IMR-90 (cell line): ENCODE results near the gene FAM53C. TPM values are rescaled to one million over a fixed set of nuclear protein-coding genes. Genes with fewer than 3 reads are reported as not detected.

Experiments used
- ATAC-seq: fragments of 200-7000 bp; cut with Tn5 transposase; 2 replicates; pipeline ENCODE4 v1.9.1; 2020; ENCODE audit warnings: low read depth, mild to moderate bottlenecking, moderate library complexity
- BruUV-seq: library from RNA; stranded (reverse); fragments of 400-500 nt; replicated peaks from 2 replicates; lab custom pipeline; 2021; lab: Mats Ljungman, UMichigan
- CTCF ChIA-PET: fragments of 300-600 bp; formaldehyde crosslinking; extraction: SDS; loops from one replicate; lab custom pipeline; 2021; ENCODE audit warnings: antibody characterized with exemption; lab: Yijun Ruan, JAX
- POLR2A ChIA-PET: fragments of 300-600 bp; sonication (Branson Sonifier 250); formaldehyde crosslinking; loops from one replicate; lab custom pipeline; 2022; ENCODE audit warnings: antibody characterized with exemption; ENCODE audit not compliant: unreplicated experiment; lab: Charles Lee
- DNase-seq: peaks from one replicate; pipeline ENCODE4 v3.0.0; 2013
- H2AFZ ChIP-seq: replicated peaks from 2 replicates; pipeline ENCODE3; 2013; ENCODE audit warnings: low read length, mild to moderate bottlenecking; ENCODE audit not compliant: poor library complexity
- H2AK5ac ChIP-seq: 2 replicates; pipeline ENCODE4 v1.6.1; 2013; ENCODE audit warnings: low read depth, low read length, inconsistent platforms
- H2AK9ac ChIP-seq: replicated peaks from 2 replicates; pipeline ENCODE3; 2013; ENCODE audit warnings: mild to moderate bottlenecking, low read depth, low read length, moderate library complexity; ENCODE audit not compliant: poor library complexity
- H2BK120ac ChIP-seq: 2 replicates; pipeline ENCODE4 v1.6.1; 2013; ENCODE audit warnings: low read depth, low read length, inconsistent platforms
- H2BK15ac ChIP-seq: 3 replicates; pipeline ENCODE4 v1.6.1; 2013; ENCODE audit warnings: low read depth, low read length, inconsistent platforms
- H2BK20ac ChIP-seq: 2 replicates; pipeline ENCODE4 v1.6.1; 2013; ENCODE audit warnings: low read depth, mild to moderate bottlenecking, inconsistent platforms, low read length, moderate library complexity
- H2BK5ac ChIP-seq: 2 replicates; pipeline ENCODE4 v1.6.1; 2013; ENCODE audit warnings: mild to moderate bottlenecking, low read depth, low read length, inconsistent platforms; ENCODE audit not compliant: poor library complexity, severe bottlenecking
- H3K14ac ChIP-seq: replicated peaks from 2 replicates; pipeline ENCODE4 v1.6.1; 2013; ENCODE audit warnings: low read depth, low read length, inconsistent platforms
- H3K18ac ChIP-seq: 2 replicates; pipeline ENCODE4 v1.6.1; 2013; ENCODE audit warnings: low read depth, low read length, control low read depth
- H3K23ac ChIP-seq: 2 replicates; pipeline ENCODE4 v1.6.1; 2013; ENCODE audit warnings: low read depth, low read length, inconsistent platforms
- H3K27ac ChIP-seq: 2 replicates; pipeline ENCODE4 v1.5.1; 2013; ENCODE audit warnings: mild to moderate bottlenecking, control low read depth, low read length; ENCODE audit not compliant: insufficient read depth
- H3K27me3 ChIP-seq: 2 replicates; pipeline ENCODE4 v1.6.1; 2013; ENCODE audit warnings: low read length; ENCODE audit not compliant: control insufficient read depth, insufficient read depth
- H3K36me3 ChIP-seq: 2 replicates; pipeline ENCODE4 v1.6.1; 2013; ENCODE audit warnings: low read length, mixed read lengths; ENCODE audit not compliant: control insufficient read depth, insufficient read depth
- H3K4ac ChIP-seq: 2 replicates; pipeline ENCODE4 v1.6.1; 2013; ENCODE audit warnings: low read depth, low read length, inconsistent platforms
- H3K4me1 ChIP-seq: 2 replicates; pipeline ENCODE4 v1.6.1; 2013; ENCODE audit warnings: low read length, mixed read lengths; ENCODE audit not compliant: control insufficient read depth, insufficient read depth
- H3K4me2 ChIP-seq: 2 replicates; pipeline ENCODE4 v1.6.1; 2013; ENCODE audit warnings: low read depth, mild to moderate bottlenecking, control low read depth, low read length, moderate library complexity
- H3K4me3 ChIP-seq: 2 replicates; pipeline ENCODE4 v1.5.1; 2013; ENCODE audit warnings: low read depth, mild to moderate bottlenecking, control low read depth, low read length, moderate library complexity; ENCODE audit not compliant: insufficient read depth
- H3K56ac ChIP-seq: 2 replicates; pipeline ENCODE4 v1.6.1; 2013; ENCODE audit warnings: low read length, inconsistent platforms; ENCODE audit not compliant: insufficient read depth; ENCODE audit errors: extremely low read depth
- H3K79me1 ChIP-seq, 2 experiments: 2 replicates each; pipeline ENCODE4 v1.6.1; 2013; ENCODE audit warnings: low read length in 2 of 2, inconsistent platforms in 1 of 2, low read depth in 1 of 2
- H3K9ac ChIP-seq: 2 replicates; pipeline ENCODE4 v1.6.1; 2013; ENCODE audit warnings: low read depth, low read length, control low read depth
- H3K9me1 ChIP-seq: 2 replicates; pipeline ENCODE4 v1.6.1; 2013; ENCODE audit warnings: low read length, inconsistent platforms; ENCODE audit not compliant: insufficient read depth
- H3K9me3 ChIP-seq: 2 replicates; pipeline ENCODE4 v1.6.1; 2013; ENCODE audit warnings: low read length; ENCODE audit not compliant: control insufficient read depth, insufficient read depth
- H4K20me1 ChIP-seq: 2 replicates; pipeline ENCODE4 v1.6.1; 2013; ENCODE audit warnings: low read length, inconsistent platforms; ENCODE audit not compliant: insufficient read depth
- H4K5ac ChIP-seq: 2 replicates; pipeline ENCODE4 v1.6.1; 2013; ENCODE audit warnings: mild to moderate bottlenecking, low read depth, low read length, control low read depth
- H4K8ac ChIP-seq, 2 experiments: 2 replicates each; pipeline ENCODE4 v1.6.1; 2013; ENCODE audit warnings: low read depth in 2 of 2, low read length in 2 of 2, control low read depth in 1 of 2, inconsistent platforms in 1 of 2
- H4K91ac ChIP-seq: 2 replicates; pipeline ENCODE4 v1.6.1; 2013; ENCODE audit warnings: low read depth, low read length, inconsistent platforms; ENCODE audit not compliant: insufficient read depth
- BHLHE40 ChIP-seq: fragments of 150-350 bp; IDR thresholded peaks from 2 replicates; pipeline ENCODE4 v1.6.1; 2016; ENCODE audit warnings: mild to moderate bottlenecking, low read depth, low read length
- CEBPB ChIP-seq: IDR thresholded peaks from 2 replicates; pipeline ENCODE4 v1.6.1; 2012; ENCODE audit warnings: low read depth, low read length, improper control_type of control experiment
- CHD1 ChIP-seq: IDR thresholded peaks from 2 replicates; pipeline ENCODE4 v1.6.1; 2012; ENCODE audit warnings: low read depth, low read length, improper control_type of control experiment
- CTCF ChIP-seq: conservative IDR thresholded peaks from 2 replicates; pipeline ENCODE4 v1.5.1; 2012; ENCODE audit warnings: mild to moderate bottlenecking, low read depth, low read length, improper control_type of control experiment
- ELK1 ChIP-seq: fragments of 150-350 bp; IDR thresholded peaks from 2 replicates; pipeline ENCODE4 v1.6.1; 2016; ENCODE audit warnings: low read depth, mild to moderate bottlenecking, low read length, moderate library complexity, borderline replicate concordance
- FOS ChIP-seq: fragments of 150-350 bp; IDR thresholded peaks from 2 replicates; pipeline ENCODE4 v1.6.1; 2016; ENCODE audit warnings: low read depth, low read length
- MAFK ChIP-seq: IDR thresholded peaks from 2 replicates; pipeline ENCODE4 v1.6.1; 2012; ENCODE audit warnings: low read depth, low read length, improper control_type of control experiment
- MAZ ChIP-seq: IDR thresholded peaks from 2 replicates; pipeline ENCODE4 v1.6.1; 2012; ENCODE audit warnings: low read depth, mild to moderate bottlenecking, low read length, improper control_type of control experiment, moderate library complexity, borderline replicate concordance
- MXI1 ChIP-seq: IDR thresholded peaks from 2 replicates; pipeline ENCODE4 v1.6.1; 2012; ENCODE audit warnings: low read depth, mild to moderate bottlenecking, low read length, moderate library complexity, borderline replicate concordance
- NFE2L2 ChIP-seq: fragments of 150-350 bp; IDR thresholded peaks from 2 replicates; pipeline ENCODE4 v1.6.1; 2016; ENCODE audit warnings: low read depth, mild to moderate bottlenecking, low read length
- POLR2A ChIP-seq: IDR thresholded peaks from 2 replicates; pipeline ENCODE4 v1.6.1; 2012; ENCODE audit warnings: mild to moderate bottlenecking, low read depth, low read length
- RAD21 ChIP-seq: IDR thresholded peaks from 2 replicates; pipeline ENCODE4 v1.6.1; 2012; ENCODE audit warnings: low read length, improper control_type of control experiment
- RCOR1 ChIP-seq: IDR thresholded peaks from 2 replicates; pipeline ENCODE4 v1.6.1; 2012; ENCODE audit warnings: mild to moderate bottlenecking, low read length, improper control_type of control experiment; ENCODE audit not compliant: insufficient replicate concordance
- RFX5 ChIP-seq: IDR thresholded peaks from 2 replicates; pipeline ENCODE4 v1.8.0; 2012; ENCODE audit warnings: low read depth, mild to moderate bottlenecking, low read length, moderate library complexity
- SMC3 ChIP-seq: fragments of 150-350 bp; IDR thresholded peaks from 2 replicates; pipeline ENCODE4 v1.6.1; 2016; ENCODE audit warnings: low read depth, mild to moderate bottlenecking, antibody characterized with exemption, low read length, moderate library complexity
- USF2 ChIP-seq: fragments of 150-350 bp; IDR thresholded peaks from 2 replicates; pipeline ENCODE4 v1.6.1; 2017; ENCODE audit warnings: mild to moderate bottlenecking, antibody characterized with exemption, low read length, low read depth
- WGBS, 2 experiments: methylation state at CpG; one replicate each; pipeline versions ENCODE4 v1.1.5 to v1.1.7; 2013; ENCODE audit warnings: missing lambda C conversion rate in 2 of 2; ENCODE audit not compliant: insufficient read length in 1 of 2; ENCODE audit errors: extremely low coverage in 2 of 2; 5-methylcytosine and 5-hydroxymethylcytosine counted together
- dilution Hi-C: fragments of 300-500 bp; cut with HindIII; formaldehyde crosslinking; loops from one replicate; pipeline ENCODE4 v1.14.3; 2018; ENCODE audit warnings: low sequenced_read_pairs; ENCODE audit not compliant: unreplicated experiment
- in situ Hi-C: fragments of 300-500 bp; cut with MboI; formaldehyde crosslinking; loops from 3 replicates; pipeline ENCODE4 v1.14.3; 2019; ENCODE audit warnings: low sequenced_read_pairs, inconsistent platforms, mixed read lengths
- intact Hi-C: fragments of 100-400 bp; cut with micrococcal nuclease; formaldehyde crosslinking; loops from 2 replicates; pipeline ENCODE4 v1.10.0; 2022
- polyA plus RNA-seq, 3 experiments: library from polyadenylated mRNA; depleted of rRNA; stranded (reverse); fragments of >200 nt; gene quantifications; 2 replicates each; pipeline ENCODE4 v1.2.3, GENCODE V29; 2012; ENCODE audit warnings: low replicate concordance in 1 of 3
- total RNA-seq: library from RNA; depleted of rRNA; stranded (reverse); fragments of >200 nt; gene quantifications from 2 replicates; pipeline ENCODE4 v1.2.3, GENCODE V29; 2012

FAM53C gene
- total and polyA plus RNA-seq, 2 of the 4 experiments (the other 2 are of a cell fraction): 21.5 to 25.6 TPM

- BruUV-seq: no TSS peak
- POLR2A ChIA-PET: no interaction called here
- Histone ChIP-seq H2AFZ (no peak overlapping the region), H3K14ac (no peak overlapping the region), H3K36me3 (peaks cover 21% of the 10 kb centered on the region), H3K18ac (no peak overlapping the region), H2AK9ac (no peak overlapping the region), H3K27ac (no peak overlapping the region), H3K79me1 (peaks cover 30 to 52% of the 10 kb centered on the region in 2 experiments), H4K5ac (no peak overlapping the region), H4K91ac (no peak overlapping the region), H2BK120ac (no peak overlapping the region), H3K56ac (no peak overlapping the region), H2BK5ac (no peak overlapping the region), H3K9me3 (no peaks in the 10 kb centered on the region), H3K4me2 (no peak overlapping the region), H3K9ac (no peak overlapping the region), H4K8ac (no peak overlapping the region), H3K4me3 (no peak overlapping the region), H3K4ac (no peak overlapping the region), H2AK5ac (no peak overlapping the region), H3K27me3 (no peaks in the 10 kb centered on the region), H3K23ac (no peak overlapping the region), H2BK20ac (no peak overlapping the region), H4K20me1 (peaks cover 21% of the 10 kb centered on the region), H3K4me1 (peaks cover 4% of the 10 kb centered on the region; the same call in 1 of the 2 replicates), H2BK15ac (no peak overlapping the region), H3K9me1 (peaks cover 7% of the 10 kb centered on the region; the same call in 1 of the 2 replicates)
- intact Hi-C loops (no loop called here), dilution Hi-C loops (no loop called here), in situ Hi-C loops (no loop called here)
- ATAC-seq (no peak), DNase-seq (no peak)
- TF ChIP-seq SMC3 (no peak), CEBPB (no peak), CTCF (no peak), RAD21 (no peak), FOS (no peak), ELK1 (no peak), RCOR1 (no peak), BHLHE40 (no peak), RFX5 (no peak), MAZ (no peak), POLR2A (no peak), NFE2L2 (no peak), MXI1 (no peak), USF2 (no peak), CHD1 (no peak), MAFK (no peak)
- CTCF ChIA-PET: interaction anchor here (1.1 to 1.5 kb wide), 2 partner anchors 19 to 21 kb away, joined by 4 to 5 read pairs; partner anchors contain the start of gene KDM3B
- no CpG with 5 or more reads among the region's 5 CpGs for WGBS, 2 experiments
These were observed 34.6 kb downstream of the FAM53C start for GRCh38 chr5:138372653-138373052.
